ENCODE data around the gene GPC5.

GPC5 gene

DNA sequence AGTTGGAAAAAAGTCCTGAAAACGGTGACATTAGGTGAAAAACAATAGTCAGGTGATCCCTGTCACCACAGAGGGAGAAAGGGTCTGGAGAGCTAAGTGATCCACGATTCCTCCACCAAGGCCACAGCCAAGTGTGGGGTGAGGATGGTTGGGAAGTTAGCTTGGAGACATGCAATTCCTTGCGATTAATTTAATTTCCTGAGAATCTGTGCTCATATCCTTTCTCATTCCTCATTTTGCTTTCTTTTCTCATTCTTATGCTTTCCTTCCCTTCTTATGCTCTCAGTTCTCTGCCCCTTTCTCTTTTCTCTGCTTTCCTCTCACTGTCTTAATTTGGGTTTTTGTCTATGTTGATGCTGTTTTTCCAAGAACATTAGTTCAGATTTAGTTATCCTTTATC lies 68.8 kb downstream of the GPC5 start:
- DNase-seq: no peak

DNA sequence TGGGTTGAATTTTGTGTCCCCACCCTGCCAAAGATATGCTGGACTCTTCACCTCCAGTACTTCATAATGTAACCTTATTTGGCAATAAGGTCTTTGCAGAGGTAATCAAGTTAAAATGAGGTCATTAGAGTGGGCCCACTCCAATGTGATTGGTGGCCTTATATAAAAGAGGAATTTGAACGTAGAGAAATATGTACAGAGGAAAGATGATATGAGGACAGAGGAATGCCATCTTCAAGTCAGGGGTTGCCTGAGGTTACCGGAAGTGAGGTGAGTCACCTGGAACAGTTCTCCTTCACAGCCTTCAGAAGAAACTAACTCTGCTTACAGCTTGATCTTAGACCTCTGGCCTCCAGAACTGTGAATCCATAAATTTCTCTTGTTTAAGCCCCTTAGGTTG lies 69.9 kb downstream of the GPC5 start:
- no peak for DNase-seq

DNA sequence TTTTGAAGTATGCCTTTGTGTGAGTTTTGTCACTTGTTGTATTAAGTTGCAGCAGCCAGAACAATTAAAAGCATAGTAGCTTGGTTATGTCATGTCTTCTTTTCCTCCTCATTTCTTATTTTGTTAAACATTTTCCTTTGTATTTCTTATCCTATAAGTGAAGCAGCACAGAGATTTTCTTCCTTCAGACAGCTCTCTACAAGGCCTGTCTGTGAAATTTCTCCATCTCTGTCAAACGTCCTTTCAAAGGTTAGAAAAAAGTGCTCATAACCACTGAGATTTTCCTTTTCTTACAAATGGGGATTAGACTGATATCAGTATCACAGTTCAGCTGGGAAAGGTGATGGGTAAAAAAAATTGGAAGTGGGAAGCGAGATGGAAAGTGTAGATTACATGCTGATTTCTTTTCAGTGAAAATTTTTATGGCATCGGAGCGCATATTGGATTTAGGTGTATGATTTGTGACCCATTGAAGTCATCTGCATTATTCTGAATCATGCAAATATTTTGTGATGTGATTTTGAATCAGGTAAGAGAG lies 71.7 kb downstream of the GPC5 start:
- DNase-seq: no peak

DNA sequence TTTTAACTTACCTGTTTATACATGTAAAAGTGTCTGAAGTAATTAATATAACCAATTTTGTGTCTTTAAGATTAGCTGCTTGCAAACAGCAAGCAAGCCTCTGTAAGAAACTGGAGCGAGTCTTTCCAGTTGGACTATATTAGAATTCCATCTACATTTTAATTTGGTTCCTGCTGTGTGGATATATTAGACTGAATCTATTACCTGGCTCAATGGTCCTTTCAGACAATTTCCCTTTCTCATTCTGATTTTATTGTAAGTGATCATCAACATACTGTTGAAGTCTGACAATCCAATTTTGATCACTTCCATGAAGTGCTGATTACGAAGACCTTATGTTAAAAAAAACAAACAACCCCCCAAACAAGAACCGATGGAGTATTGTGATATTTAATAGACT lies 72.3 kb downstream of the GPC5 start:
- DNase-seq: no peak

DNA sequence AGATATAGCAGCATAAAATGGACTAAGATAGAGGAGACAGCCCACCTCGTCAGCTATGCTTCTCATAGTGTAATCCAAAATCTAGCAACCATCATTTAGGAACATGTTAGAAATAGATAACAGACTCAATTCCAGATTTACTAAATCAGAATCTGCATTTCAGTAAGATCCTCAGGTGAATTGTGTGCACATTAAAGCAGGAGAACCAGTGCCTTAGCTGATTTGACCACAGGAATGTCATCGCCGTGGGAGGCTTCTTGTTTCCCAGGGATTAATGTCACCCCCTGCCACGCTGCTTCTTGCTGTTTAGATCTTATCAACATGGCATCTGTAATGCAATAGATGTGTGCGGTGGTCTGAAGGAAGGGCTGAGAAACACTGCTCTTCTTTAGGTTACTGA lies 84.0 kb downstream of the GPC5 start:
- DNase-seq: no peak

DNA sequence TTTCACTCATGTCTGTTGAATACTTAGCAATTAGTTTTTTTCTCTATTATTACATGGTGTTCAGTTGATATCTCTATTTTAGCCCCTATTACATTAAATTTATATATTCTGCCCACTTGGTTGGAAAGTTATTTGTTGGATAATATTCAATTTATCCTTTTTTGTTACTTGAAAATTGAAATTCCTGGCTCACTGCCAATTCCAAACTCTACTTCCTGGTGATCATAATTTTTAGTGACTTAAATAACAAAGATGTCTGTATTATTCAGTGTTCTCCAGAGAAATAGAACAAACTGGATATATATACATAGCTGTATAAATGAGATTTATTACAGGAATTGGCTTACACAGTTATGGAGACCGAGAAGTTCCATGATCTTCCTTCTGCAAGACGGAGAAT lies 93.6 kb downstream of the GPC5 start:
- no peak for DNase-seq

DNA sequence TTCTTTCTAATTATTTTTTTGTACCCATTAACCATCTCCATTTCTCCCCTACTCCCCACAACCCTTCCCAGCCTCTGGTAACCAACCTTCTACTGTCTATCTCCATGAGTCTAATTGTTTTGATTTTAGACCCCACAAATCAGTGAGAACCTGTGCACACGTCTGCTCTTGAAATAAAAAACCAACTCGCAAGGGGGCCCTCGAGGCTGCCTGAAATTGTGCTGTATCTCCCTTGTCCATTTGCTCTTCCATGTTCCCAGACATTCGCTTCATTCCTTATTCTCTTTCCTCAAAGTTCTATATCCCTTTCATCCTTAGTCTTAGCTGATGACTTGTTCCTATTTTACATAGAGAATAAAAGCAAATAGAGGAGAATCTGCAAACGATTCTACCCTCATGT lies 95.0 kb downstream of the GPC5 start:
- no peak for DNase-seq

DNA sequence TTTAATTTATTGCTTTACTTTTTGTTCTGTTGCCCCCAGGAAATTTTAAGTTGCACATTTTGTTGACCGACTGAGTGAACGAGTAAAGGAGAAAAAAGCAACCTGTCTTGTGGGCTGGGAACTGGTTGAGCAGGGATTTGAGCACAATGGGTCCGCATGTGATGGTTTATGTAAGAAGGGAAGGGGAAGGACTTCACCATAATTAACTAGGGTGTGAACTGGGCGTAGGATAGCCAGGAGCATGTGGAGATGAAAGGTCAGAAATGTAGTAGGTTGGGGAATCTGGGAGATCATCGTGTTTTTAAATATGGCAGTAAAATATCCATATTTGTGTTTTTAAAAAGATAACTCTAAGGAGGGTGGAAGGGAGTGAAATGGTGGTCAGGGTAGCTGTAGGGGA lies 99.9 kb downstream of the GPC5 start:
- DNase-seq: no peak

DNA sequence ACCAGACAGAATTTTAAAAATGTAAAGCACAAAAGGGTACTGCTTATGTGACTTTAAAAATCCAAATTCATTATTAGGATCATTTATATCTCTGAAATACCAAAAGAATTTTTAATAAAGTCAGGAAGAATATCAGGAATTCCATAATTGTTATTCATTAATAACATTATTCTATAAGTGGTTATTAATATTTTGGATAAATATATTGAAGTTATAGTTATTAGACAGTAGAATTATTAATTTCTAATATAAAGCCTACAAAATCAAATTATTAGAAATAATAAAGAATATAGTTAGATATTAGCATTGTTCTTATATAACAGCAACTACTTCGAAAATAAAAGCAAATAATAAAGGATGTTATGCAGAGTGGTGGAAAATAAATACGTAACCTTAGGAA lies 105.8 kb downstream of the GPC5 start:
- DNase-seq: no peak

DNA sequence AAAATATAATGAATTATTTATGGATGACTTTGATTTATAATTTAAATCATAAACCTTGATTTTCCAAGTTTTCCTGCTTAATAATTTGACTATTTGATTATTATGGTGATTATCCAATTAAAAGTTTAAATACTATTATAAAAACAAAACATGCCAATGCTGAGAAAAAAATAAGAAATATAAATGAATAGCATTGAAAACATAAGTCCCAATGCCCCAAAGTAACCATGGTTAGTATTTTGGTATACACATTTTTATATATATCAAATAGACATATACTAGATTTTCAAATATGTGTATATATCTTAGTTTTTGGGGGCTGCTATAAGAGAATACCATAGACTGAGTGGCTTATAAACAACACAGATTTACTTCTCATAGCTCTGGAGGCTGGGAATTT lies 108.3 kb downstream of the GPC5 start:
- no peak for DNase-seq

DNA sequence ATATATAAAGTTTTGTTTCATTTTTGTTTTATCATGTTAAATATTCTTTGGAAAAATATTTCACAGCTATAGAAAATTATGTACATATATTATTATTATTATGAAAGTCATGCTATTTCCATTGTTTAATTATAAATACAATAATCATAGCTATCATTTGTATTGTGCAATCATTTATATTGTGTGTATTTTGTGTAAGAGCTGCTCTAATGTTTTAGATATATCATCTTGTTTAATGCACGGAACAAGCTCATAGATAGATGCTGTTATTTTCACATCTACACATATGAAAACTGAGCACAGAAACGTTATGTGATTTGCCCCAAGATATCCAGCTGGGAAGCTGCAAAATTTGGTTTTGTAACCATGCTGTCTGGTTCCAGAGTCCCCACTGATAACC lies 111.6 kb downstream of the GPC5 start:
- DNase-seq: no peak

DNA sequence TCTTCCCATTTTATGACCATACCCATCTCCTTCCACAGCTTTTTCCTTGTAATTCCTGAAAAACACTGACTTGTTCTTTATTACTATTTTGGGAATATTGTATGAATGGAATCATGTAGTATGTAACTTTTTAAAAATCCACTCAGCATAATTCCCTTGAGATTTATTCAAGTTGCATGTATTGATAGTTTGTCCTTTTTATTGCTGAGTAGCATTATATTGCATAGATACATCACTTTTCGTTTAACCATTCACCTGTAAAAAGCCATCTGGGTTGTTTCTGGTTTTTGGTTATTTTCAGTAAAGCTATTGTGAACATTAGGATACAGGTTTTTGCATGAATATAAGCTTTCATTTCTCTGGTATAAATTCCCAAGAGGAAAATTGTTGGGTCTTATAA lies 115.4 kb downstream of the GPC5 start:
- no peak for DNase-seq

DNA sequence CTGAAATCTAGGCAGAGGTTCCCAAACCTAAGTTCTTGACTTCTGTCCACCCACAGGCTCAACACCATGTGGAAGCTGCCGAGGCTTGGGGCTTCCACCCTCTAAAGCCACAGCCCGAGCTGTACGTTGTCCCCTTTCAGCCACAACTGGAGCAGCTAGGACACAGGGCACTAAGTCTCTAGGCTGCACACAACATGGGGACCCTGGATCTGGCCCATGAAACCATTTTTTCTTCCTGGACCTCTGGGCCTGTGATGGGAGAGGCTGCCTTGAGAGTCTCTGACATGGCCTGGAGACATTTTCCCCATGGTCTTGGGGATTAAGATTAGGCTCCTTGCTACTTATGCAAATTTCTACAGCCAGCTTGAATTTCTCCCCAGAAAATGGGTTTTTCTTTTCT lies 118.4 kb downstream of the GPC5 start:
- DNase-seq: no peak

DNA sequence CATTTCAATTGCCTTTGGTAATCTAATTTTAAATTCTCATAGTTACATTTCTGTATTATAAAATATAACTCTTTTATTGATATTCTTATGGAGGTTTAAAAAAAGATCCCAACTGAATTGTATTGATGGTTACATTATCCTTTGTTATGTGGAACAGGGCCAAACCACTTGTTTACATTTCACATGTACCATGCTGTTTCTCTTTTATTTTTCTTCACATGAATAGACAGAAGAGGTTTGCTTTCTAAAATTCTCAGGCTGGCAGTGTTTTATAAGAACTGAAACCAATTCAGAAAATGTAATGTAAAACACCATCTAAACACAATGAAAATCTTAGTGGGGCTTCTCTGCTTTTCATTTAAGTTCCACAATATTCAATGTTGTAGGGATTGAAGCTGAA lies 122.5 kb downstream of the GPC5 start:
- no peak for DNase-seq

DNA sequence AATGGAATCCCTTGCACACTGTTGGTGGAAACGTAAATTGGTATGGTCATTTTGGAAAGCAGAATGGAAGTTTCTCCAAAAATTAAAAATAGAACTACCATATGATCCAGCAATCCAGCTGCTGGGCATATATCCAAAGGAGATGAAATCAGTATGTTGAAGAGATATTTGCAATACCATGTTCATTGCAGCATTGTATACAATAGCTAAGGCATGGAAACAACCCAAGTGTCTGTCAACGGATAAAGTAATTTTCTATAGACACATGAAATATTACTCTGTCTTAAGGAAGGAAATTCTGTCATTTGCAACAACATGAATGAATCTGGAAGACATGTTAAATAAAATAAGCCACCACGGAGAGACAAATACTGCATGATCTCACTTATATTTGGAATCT lies 124.7 kb downstream of the GPC5 start:
- DNase-seq: no peak

DNA sequence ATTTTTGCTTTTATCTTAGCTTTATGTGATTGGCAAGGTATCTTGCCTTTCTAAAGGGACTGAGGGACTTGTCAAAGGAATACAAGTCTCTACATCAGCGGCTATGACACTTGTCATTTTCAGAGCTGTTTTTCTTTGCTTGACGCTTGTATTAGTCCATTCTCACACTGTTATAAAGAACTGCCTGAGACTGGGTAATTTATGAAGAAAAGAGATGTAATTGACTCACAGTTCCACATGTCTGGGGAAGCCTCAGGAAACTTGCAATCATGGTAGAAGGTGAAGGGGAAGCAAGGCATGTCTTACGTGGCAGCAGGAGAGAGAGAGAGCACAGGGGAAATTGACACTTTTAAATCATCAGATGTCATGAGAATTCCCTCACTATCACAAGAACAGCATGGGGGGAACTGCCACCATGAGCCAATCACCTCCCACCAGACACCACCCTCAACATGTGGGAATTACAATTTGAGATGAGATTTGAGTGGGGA lies 128.2 kb downstream of the GPC5 start:
- DNase-seq: no peak

DNA sequence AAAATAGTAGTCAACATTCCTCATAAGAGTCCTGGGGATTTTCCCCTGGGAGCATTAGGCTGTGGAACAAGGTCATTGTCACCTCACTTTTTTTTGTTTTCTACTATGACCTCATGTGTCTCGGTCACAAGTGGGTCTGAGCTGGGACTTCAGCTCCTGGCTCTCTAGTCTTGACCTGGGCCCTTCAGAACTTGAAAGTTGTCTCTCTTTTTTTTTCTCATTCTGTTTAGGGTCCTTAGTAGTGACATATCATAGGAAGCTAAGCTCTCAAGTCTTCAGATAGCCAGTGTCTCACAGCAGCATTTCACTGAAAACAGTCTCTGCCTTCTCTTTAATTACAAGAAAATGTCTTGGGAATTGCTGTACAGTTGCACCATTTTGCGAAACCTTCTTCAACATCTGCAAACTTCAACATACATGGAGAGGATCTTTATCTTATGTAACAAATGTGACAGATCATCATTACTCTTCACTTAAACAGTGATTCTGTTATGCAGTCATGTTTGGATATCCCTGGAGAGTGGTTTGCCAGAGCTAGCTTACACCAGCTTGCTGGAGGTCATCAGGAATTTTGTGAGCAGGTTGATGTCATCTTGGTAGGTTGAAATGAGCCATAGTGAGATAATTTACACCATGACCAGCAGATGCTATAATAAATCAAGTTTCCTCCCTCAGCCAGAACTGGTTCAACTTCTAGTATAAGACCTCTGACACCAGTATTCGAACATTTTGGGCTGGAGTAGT lies 131.5 kb downstream of the GPC5 start:
- no peak for DNase-seq

DNA sequence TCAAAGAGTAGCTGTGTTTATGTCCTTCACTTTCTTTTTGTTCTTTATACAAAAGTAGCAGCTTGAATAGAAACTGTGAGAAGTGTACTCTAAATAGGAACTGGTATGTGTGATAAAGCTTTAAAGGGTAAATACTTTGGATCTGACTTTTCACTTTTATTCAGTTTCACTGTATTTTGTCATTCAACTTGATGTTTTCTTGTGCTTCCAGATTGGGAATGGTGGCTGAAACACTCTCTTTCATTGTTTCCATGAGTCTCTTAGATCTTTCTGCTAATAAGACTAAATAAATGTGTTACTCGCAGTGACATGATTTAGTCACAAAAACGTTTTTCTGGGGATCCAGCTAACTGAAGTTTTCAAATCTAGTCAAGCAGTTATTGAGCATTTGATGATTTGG lies 133.2 kb downstream of the GPC5 start:
- no peak for DNase-seq

DNA sequence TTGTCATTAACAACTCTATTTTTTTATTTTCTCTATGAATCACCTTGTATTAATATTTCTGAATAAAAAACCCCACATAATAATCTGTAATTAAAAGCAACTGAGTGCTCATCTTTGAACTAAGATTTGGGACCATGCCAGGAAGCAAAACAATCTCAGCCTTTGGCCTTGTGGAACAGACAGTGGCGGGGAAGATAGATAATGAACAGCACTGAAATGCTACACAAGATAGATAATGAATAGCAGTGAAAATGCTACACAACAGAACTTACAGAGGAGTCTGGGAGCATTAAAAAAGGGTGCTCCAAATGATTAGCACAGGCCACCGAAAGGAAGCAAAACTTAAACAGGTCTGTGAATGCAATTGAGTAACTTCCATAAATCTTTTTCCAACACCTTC lies 134.9 kb downstream of the GPC5 start:
- no peak for DNase-seq

DNA sequence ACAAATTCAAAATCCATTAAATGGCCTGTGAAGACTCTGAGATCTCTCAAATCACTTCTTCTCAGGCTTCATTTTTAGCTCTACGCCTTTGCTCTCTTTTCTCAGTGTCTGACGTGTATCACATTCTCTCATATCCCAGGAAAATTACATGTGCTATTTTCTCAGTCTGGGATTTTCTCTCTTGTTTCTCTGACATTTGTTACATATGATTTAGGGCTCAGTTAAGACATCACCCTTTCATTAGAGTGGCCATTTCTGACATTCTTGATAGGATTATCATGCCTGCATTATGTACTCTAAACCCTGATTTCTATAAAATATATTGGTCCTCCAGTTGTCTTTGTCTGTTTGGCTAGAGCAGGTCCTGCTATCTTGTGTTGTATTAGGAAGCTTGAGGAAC lies 136.6 kb downstream of the GPC5 start:
- DNase-seq: no peak

DNA sequence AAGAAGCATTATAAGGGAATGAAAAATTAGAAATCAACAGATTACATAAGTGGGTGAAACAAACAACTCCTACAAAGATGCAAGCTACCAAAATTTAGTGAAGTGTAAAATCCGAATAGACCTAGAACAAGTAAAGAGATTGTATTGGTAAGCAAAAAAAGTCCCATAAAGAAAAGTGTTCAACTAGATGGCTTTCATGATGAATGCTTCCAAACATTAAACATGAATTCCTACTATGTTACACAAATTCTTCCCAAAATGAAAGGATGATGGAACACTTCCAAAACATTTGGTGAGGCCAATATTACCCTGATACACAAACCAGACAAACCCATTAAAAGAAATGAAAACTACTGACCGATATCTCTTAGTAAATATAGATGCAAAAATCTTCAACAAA lies 139.0 kb downstream of the GPC5 start:
- no peak for DNase-seq

DNA sequence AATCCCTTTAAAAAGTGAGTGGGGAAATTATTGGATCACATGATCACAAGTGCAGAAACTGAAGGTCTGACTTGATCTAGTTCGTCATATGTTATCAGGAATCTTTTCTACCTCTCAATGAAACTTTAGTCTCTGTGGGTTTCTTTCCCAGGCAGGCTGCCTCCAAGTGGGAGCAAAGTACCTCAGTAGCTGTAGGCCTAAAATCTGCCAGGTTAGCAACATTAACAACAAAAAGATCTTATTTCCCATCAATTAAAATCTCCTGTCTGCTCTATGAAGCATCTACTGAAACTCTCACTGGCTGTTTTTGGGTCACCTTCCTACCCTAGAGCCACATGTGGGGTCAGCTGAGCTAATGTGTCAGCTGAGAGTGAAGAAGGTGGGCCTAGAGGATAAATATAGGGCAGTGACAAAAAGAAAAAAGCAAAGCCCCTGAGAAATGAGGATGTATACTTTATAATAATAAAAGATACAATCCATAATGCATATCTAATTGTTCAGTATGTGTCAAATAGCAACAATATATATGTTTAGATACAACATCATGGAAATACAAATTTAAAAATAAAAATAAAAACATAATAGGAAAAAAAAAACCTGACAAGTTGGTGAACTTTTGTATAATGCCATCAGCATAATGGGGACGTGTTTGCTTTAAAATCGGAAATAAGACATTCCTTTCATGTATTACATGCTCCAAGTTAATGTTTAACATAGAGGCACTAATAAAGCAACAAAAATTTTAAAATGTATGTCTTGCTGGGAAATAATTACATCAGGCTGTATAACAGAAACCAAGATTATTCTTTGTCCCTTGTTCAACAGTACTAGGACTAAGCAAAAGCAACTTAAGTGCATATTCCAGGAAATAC lies 141.1 kb downstream of the GPC5 start:
- DNase-seq: no peak

DNA sequence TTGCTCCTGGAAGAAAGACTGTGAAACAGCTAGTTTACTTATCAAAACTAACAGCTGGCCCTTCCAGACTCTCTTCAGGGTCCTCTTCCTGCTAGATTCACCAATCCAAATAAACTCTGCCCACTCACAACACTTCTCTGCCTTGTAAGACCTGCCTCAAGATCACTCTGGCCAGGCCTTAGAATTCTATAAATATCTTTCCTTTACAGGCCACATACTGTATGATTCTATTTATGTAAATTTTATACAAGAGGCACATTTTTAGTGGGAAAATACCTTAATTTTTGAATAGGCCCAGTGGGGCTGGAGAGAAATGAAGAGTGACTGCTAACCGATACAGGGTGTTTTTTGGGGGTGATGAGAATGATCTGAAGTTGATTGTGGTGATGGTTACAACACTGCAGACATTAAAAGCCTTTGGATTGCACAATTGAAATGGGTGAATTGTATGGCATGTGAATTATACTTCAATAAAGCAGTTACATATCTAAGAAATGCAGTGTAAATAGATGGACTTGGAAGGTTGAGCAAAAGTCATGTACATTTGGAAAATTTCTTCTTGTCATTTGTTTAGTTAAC lies 141.8 kb downstream of the GPC5 start:
- no peak for DNase-seq

DNA sequence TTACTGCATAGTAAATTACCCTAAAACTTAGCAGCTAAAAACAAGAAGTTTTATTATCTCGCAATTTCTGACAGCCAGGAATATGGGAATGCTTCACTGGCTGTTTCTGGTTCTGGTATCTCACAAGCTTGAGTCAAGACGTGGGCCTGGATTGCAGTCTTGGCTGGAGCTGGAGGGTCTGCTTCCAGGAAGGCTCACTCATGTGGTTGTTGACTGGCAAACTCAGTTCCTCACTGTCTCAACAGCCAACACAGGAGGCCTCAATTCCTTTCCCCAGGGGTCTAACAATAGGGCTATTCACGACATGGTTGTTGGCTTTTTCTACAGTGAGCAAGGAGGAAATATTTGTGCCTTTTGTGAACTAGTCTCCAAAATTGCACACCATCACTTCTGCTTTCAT lies 146.3 kb downstream of the GPC5 start:
- no peak for DNase-seq
